22Rv1 (cell line): ENCODE measurements around the gene SYNE1.
A peak's percentile ranks its signal among the peaks of the same experiment; 100 is the strongest.

ENCODE experiments used
- H3K27ac ChIP-seq: fragments of 450-650 bp; 2 replicates; pipeline ENCODE4 v1.5.1; 2017
- ZFX ChIP-seq: fragments of 450-650 bp; IDR thresholded peaks from 2 replicates; pipeline ENCODE4 v1.6.1; 2017; ENCODE audit warnings: antibody characterized with exemption, borderline replicate concordance
- TF ChIP-seq, protein P1 (sequence below): fragments of 450-650 bp; IDR thresholded peaks from 2 replicates; pipeline ENCODE4 v1.5.1; 2017; ENCODE audit warnings: mild to moderate bottlenecking

The SYNE1 gene

GRCh38 chr6:152360034-152360433 lies 277.1 kb downstream of the SYNE1 start:
- TF ChIP-seq, protein P1, sequence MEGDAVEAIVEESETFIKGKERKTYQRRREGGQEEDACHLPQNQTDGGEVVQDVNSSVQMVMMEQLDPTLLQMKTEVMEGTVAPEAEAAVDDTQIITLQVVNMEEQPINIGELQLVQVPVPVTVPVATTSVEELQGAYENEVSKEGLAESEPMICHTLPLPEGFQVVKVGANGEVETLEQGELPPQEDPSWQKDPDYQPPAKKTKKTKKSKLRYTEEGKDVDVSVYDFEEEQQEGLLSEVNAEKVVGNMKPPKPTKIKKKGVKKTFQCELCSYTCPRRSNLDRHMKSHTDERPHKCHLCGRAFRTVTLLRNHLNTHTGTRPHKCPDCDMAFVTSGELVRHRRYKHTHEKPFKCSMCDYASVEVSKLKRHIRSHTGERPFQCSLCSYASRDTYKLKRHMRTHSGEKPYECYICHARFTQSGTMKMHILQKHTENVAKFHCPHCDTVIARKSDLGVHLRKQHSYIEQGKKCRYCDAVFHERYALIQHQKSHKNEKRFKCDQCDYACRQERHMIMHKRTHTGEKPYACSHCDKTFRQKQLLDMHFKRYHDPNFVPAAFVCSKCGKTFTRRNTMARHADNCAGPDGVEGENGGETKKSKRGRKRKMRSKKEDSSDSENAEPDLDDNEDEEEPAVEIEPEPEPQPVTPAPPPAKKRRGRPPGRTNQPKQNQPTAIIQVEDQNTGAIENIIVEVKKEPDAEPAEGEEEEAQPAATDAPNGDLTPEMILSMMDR: no peak
- TF ChIP-seq ZFX: no peak
- H3K27ac ChIP-seq: no peak overlapping the region

GRCh38 chr6:152356662-152357061 lies 280.5 kb downstream of the SYNE1 start:
- H3K27ac ChIP-seq: no peak overlapping the region
- no peak for TF ChIP-seq ZFX
- TF ChIP-seq, protein P1: peak; percentile 36

DNA sequence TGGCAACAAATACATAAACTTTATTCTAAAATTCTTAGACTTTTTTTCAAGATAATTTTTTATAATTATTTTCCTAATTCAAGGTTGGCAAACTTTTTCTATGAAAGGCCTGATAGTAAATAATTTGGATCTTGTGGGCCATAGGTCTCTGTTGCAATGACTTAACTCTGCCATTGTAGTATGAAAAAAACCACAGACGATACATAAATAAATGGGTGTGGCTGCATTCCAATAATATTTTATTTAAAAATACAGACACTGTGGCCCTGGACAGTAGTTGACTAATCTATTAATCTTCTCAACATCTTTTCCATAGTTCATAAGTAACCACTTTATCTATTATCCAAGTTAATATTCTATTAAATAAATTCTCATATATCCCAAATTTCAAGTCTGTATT lies 281.1 kb downstream of the SYNE1 start:
- no peak overlapping the region for H3K27ac ChIP-seq
- no peak for TF ChIP-seq ZFX
- TF ChIP-seq, protein P1: no peak

GRCh38 chr6:152355166-152355565 lies 282.0 kb downstream of the SYNE1 start:
- no peak for TF ChIP-seq ZFX
- TF ChIP-seq, protein P1: no peak

DNA sequence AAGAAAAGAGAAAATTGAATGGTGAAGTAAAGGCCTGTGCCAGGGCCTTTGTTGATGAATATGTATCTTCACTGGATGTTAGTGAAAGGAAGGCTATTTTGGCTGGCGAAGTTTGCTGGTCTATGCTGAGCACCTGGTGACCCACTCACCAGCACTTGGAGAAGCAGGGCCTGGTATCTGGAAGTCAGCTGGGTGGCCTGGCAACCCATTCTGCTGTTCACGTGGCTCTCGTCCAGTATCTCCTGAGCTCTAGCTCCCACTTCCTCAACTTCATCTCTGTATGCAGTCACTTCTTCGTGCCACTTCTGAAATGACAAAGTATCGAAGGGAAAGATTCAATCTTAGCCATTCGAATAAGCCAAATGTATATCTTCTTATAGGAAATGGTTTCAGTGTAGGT lies 283.7 kb downstream of the SYNE1 start:
- H3K27ac ChIP-seq: no peak overlapping the region
- TF ChIP-seq, protein P1: no peak
- no peak for TF ChIP-seq ZFX

More at GRCh38 chr6:152355166-152355565, 282.0 kb downstream of the SYNE1 start:
- H3K27ac ChIP-seq: no peak overlapping the region

- TF ChIP-seq, protein P1: no peak
- no peak for TF ChIP-seq ZFX
- no peak overlapping the region for H3K27ac ChIP-seq
These were observed 285.4 kb downstream of the SYNE1 start for GRCh38 chr6:152351742-152352141.

DNA sequence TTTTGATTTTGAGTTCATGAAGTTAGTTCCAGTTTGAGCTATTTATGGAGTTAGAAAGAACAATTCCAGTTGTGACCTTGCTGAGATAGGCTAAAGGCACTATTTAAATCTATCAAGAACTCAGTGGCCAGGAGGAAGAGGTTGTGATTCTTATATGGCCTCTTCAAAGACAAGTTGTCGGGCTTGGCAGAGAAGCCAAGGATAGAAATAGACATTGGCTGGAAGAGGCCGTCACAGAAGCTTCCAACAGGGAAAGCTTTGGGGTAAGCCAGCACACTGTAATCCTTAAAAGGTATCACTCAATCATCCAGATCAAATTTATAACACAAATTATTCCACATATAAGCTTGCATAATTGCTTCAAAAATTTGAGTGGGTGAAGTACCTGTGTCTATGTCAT lies 286.1 kb downstream of the SYNE1 start:
- no peak overlapping the region for H3K27ac ChIP-seq
- TF ChIP-seq ZFX: no peak
- TF ChIP-seq, protein P1: no peak
